ENCODE data around the gene ELAVL4. TPM values are rescaled to one million over a fixed set of nuclear protein-coding genes. Genes with fewer than 3 reads are reported as not detected.

ELAVL4 gene
- total and polyA plus RNA-seq, 11 donors = 0.08 to 0.37 (median 0.32) TPM; not detected in 8

GRCh38 chr1:50208315-50208714 lies 99.6 kb downstream of the ELAVL4 start:
- H3K27me3 ChIP-seq = peaks cover 0 to 26% (median 0%) of the 10 kb centered on the region in 9 donors
- no peaks in the 10 kb centered on the region for H3K36me3 ChIP-seq
- no peak for ATAC-seq
- WGBS, 4 donors = 63 to 84% (median 66%) methylated on average over 2 of the region's 2 CpGs
- no peaks in the 10 kb centered on the region for H3K4me1 ChIP-seq
- no peak overlapping the region for H3K27ac ChIP-seq
- no peaks in the 10 kb centered on the region for H3K9me3 ChIP-seq
- intact Hi-C loops (cut with DNase I) = no loop called here
- no peak for DNase-seq
- TF ChIP-seq CTCF (IDR thresholded peaks at IDR 0.05) (no peak), POLR2A (IDR thresholded peaks at IDR 0.05) (no peak)
- H3K4me3 ChIP-seq = no peak overlapping the region

GRCh38 chr1:50208756-50209155 lies 100.0 kb downstream of the ELAVL4 start:
- TF ChIP-seq POLR2A (IDR thresholded peaks at IDR 0.05) = no peak
- TF ChIP-seq CTCF (IDR thresholded peaks at IDR 0.05) = no peak
- intact Hi-C loops (cut with DNase I) = no loop called here
- no peak for ATAC-seq

GRCh38 chr1:50209749-50210148 lies 101.0 kb downstream of the ELAVL4 start:
- no peak for TF ChIP-seq POLR2A (IDR thresholded peaks at IDR 0.05)
- no peak for TF ChIP-seq CTCF (IDR thresholded peaks at IDR 0.05)
- Histone ChIP-seq H3K36me3 (no peaks in the 10 kb centered on the region), H3K27ac (no peak overlapping the region), H3K4me3 (no peak overlapping the region), H3K4me1 (no peaks in the 10 kb centered on the region), H3K9me3 (no peaks in the 10 kb centered on the region), H3K27me3 (peaks cover 0 to 16% (median 0%) of the 10 kb centered on the region in 9 donors)
- intact Hi-C loops (cut with DNase I) = no loop called here
- ATAC-seq = no peak
- 27 to 54% (median 33%) methylated on average over 1 of the region's 1 CpG for WGBS, 4 donors
- no peak for DNase-seq

More at GRCh38 chr1:50208756-50209155, 100.0 kb downstream of the ELAVL4 start:
- WGBS, 4 donors = 48 to 70% (median 53%) methylated on average over 1 of the region's 1 CpG
- Histone ChIP-seq H3K36me3 (no peaks in the 10 kb centered on the region), H3K27ac (no peak overlapping the region), H3K27me3 (peaks cover 0 to 23% (median 0%) of the 10 kb centered on the region in 9 donors), H3K4me3 (no peak overlapping the region), H3K9me3 (no peaks in the 10 kb centered on the region), H3K4me1 (no peaks in the 10 kb centered on the region)
- DNase-seq = no peak

GRCh38 chr1:50213505-50213904 lies 104.8 kb downstream of the ELAVL4 start:
- peaks cover 0 to 6% (median 0%) of the 10 kb centered on the region in 9 donors for H3K27me3 ChIP-seq
- H3K36me3 ChIP-seq = no peaks in the 10 kb centered on the region
- no peak for DNase-seq
- H3K9me3 ChIP-seq = no peaks in the 10 kb centered on the region
- no peak overlapping the region for H3K4me3 ChIP-seq
- no peak for ATAC-seq
- intact Hi-C loops (cut with DNase I) = no loop called here
- H3K27ac ChIP-seq = no peak overlapping the region
- no peak for TF ChIP-seq CTCF (IDR thresholded peaks at IDR 0.05)
- TF ChIP-seq POLR2A (IDR thresholded peaks at IDR 0.05) = no peak
- 51 to 69% (median 63%) methylated on average over 3 of the region's 3 CpGs for WGBS, 4 donors
- H3K4me1 ChIP-seq = no peaks in the 10 kb centered on the region
